Kidney tubule cell (primary cell): ENCODE measurements around the gene PTBP3.
"Not testable (repeated sequence)": the region's sequence is repeated elsewhere in the genome, so short reads cannot be mapped to it uniquely, and the experiment has no call there.

Experiments
- DNase-seq: peaks from one replicate; pipeline ENCODE4 v3.0.0-alpha.2; 2018; ENCODE audit warnings: low spot score

The PTBP3 gene

GRCh38 chr9:112322701-112323377 lies 10.6 kb downstream of the PTBP3 start:
- peak; percentile 48 for DNase-seq

DNA sequence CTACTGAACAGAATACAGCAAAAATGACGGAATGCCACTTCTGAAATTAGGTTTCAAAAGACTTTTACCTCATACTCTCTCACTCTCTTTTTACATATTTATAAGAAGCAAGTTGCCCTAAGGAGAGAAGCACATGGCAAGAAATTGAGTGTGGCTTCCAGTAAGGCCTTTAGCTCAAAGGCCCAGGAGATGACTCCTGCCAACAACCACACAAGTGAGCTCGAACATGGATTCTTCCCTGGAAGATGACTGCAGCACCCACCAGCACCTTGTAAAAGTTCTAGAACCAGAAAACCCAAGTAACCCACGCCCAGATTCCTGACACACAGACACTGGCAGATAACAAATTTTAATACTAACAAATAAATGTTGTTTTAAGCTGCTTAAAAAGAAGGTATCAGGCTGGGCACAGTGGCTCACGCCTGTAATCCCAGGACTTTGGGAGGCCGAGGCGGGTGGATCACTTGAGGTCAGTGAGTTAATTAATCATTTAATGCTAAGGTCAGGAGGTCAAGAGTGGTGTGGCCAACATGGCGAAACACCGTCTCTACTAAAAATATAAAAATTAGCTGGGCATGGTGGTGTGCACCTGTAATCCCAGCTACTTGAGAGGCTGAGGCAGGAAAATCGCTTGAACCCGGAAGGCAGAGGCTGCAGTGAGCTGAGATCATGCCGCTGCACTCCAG lies 17.0 kb downstream of the PTBP3 start:
- no peak for DNase-seq

DNA sequence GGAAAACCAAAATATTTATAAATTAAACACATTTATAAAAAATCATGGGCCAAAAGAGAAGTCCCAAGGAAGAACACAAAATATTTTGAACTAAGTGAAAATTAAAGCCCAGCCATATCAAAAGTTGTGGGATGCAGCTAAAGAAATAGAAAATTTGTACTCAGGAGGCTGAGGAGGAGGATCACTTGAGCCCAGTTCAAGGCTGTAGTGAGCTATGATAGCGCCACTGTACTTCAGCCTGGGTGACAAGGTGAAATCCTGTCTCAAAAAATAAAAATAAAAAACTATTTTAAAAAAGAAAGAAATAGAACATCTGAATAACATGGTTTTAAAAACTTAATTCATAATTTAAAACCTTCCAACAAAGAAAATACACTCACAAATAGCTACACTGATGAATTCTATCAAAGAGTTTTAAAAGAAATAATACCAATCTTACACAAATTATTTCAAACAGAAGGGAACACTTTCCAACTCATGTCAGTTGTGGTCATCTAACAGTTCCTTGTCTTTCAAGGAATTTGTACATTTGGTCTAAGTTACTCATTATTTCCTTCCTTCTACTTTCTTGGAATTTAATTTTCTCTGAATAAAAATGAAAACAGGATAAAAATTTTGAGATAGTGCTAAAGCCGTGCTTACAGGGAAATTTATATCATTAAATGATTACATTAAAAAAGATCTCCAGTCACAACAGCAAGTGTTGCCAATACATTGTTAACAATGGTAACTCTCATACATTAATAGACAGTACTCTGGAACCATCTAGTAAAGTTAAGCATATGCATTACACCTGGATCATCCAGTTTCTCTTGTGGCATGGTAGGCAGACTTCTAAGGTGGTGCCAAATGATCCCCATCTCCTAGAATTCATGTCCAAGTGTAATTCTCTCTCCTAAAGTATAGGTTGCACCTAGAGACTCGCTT lies 17.8 kb downstream of the PTBP3 start:
- no peak for DNase-seq

DNA sequence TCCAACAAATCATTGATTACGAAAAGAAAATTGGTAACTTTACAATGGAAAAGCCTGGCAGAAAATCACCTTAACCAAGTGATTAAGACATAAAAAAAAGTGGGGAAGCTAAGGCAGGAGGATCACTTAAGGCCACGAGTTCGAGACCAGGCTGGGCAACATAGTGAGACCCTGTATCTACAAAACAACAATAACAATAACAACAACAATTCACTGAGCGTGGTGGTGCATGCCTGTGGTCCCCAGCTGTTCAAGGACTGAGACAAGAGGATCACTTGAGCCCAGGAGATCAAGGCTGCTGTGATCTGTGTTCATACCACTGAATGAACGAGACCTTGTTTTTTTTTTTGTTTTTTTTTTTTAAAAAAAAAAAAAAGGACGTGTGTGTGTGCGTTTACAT lies 21.3 kb downstream of the PTBP3 start:
- DNase-seq = no peak

DNA sequence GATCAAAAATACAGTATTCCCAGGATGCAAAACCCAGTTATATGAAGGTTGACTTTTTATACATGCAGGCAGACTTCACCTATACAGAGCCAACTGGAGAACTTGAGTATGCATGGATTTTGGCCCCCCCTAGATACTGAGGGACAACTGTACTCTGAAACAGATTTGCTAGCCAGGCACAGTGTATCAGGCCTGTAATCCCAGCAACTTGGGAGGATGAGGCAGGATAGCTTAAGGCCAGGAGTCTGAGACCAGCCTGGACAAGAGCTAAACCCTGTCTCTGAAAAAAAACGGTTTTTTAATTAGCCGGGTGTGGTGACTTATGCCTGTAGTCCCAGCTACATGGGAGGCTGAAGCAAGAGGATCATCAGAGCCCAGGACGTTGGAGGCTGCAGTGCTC lies 21.9 kb downstream of the PTBP3 start:
- no peak for DNase-seq

GRCh38 chr9:112310826-112311225 lies 22.6 kb downstream of the PTBP3 start:
- DNase-seq = no peak

GRCh38 chr9:112308588-112308987 lies 24.8 kb downstream of the PTBP3 start:
- DNase-seq = no peak

DNA sequence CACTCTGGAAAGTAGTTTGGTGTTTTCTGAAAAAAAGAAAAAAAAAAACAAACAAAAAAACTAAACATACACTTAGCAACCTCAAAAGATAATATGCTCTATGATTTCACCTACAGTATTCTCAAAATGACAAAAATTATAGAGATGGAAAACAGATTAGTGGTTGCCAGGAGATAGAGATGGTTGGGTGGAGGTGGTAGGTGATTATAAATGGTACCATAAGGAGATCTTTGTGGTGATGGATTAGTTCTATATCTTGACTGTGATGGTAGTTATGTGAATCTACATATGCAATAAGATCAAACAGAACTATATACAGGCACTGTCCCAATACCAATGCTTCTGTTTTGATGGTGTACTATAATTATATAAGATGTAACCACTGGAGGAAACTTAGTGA lies 32.0 kb downstream of the PTBP3 start:
- no peak for DNase-seq

- peak; percentile 56 for DNase-seq
Observed at GRCh38 chr9:112299514-112299913, 33.9 kb downstream of the PTBP3 start.

DNA sequence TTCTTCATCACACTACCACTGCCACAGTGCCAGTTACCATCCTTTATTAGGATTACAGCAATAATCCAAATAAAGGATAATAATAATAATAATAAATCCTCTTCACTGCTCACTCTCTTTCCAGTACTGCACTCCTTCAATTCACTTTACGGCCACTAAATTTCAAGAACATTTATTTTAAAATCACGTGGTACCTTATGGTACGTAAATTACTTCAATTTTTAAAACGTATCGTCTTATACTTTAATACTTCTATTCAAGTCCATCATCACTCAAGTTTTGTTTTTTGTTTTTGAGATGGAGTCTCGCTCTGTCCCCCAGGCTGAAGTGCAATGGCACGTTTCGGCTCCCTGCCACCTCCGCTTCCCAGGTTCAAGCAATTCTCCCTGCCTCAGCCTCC lies 36.5 kb downstream of the PTBP3 start:
- DNase-seq = no peak

- no peak for DNase-seq
Observed at GRCh38 chr9:112295174-112295573, 38.2 kb downstream of the PTBP3 start.

- DNase-seq = no peak
Observed at GRCh38 chr9:112288029-112288428, 45.4 kb downstream of the PTBP3 start.

GRCh38 chr9:112286926-112287325 lies 46.5 kb downstream of the PTBP3 start:
- DNase-seq = no peak

DNA sequence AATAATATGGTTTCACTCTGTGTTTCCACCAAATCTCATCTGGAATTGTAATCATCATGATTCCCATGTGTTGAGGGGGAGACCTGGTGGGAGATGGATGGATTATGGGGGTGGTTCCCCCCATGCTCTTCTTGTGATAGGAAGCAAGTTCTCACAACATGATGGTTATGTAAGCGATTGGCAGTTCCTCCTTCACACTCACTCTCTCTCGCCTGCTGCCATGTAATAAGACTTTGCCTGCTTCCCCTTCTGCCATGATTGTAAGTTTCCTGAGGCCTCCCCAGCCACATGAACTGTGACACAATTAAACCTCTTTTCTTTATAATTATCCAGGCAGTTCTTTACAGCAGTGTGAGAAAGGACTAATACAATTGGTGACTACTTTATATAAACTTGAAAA lies 48.4 kb downstream of the PTBP3 start:
- no peak for DNase-seq

DNA sequence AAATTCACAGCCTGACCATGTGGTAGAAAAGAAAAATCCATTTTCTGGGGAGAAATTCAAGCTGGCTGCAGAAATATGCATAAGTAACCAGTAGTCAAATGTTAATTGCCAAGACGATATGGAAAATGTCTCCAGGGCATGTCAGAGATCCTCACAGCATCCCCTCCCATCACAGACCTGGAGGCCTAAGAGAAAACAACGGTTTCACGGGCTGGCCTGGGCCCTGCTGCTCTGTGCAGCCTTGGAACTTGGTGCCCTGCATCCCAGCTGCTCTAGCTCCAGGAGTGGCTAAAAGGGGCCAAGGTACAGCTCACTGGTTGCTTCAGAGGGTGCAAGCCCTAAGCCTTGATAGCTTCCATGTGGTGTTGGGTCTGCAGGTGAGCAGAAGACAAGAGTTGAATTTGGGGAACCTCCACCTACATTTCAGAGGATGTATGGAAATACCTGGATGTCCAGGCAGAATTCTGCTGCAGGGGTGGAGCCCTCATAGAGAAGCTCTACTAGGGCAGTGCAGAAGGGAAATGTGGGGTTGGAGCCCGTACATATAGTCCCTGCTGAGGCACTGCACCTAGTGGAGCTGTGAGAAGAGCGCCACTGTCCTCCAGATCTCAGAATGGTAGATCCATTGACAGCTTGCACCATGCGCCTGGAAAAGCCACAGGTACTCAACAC lies 49.7 kb downstream of the PTBP3 start:
- DNase-seq = no peak

- DNase-seq = not testable (repeated sequence)
Observed at GRCh38 chr9:112282841-112283240, 50.6 kb downstream of the PTBP3 start.

DNA sequence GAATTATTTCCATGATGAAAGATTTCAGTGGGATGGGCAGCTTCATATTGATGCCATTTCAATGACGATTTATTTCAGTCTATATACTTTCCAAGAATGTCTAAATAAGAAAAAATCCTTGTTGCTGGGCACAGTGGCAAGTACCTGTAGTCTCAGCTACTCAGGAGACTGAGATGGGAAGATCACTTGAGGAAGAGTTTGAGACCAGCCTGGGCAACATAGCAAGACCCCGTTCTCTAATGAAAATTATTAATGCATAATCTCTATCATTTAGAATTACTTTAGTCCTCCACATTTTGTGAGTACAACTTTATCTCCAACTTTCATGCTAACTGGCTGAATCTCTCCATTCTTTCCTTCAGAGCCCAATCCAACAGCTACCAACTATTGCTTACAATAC lies 52.5 kb downstream of the PTBP3 start:
- no peak for DNase-seq

GRCh38 chr9:112279501-112279900 lies 53.9 kb downstream of the PTBP3 start:
- no peak for DNase-seq

- no peak for DNase-seq
Observed at GRCh38 chr9:112278152-112278551, 55.3 kb downstream of the PTBP3 start.

GRCh38 chr9:112274600-112274999 lies 58.8 kb downstream of the PTBP3 start:
- no peak for DNase-seq

DNA sequence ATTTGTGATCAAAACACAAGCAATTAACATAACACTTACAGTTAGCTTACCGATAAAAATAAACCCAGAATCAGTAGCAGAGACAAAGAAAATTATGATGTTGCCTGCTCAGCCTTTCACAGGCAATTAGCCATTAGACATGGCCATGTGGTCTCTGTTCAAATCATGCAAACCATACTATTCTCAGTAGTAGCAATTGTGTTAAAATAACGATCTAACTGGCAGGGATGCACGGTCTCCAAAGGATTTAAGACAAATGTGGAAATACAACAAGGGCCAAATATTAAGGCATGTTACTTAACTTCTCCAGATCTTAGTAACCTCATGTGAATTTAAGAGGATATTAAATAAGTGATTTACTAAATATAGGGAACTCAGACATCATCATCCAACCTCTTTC lies 59.5 kb downstream of the PTBP3 start:
- DNase-seq = no peak

DNA sequence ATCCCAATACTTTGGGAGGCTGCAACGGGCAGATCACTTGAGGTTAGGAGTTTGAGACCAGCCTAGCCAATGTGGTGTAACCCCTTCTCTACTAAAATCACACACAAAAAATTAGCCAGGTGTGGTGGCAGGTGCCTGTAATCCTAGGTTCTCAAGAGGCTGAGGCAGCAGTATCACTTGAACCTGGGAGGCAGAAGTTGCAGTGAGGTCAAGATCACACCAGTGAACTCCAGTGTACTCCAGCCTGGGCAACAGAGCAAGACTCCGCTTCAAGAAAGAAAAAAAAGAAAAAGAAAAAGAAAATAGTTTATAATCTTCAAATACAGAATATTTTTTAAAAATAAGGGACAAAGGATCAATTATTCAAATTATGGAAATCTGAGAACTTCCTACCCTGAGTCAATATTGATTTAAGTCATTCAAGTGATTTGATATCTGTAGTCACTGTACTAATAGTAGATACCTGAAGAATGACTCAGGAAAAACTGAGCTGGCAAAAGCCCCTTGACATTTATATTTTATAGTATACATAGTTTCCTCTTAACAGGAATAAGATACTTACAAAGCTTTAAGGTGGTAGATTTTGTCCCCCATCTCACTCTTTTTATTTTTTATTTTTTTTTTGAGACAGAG lies 61.8 kb downstream of the PTBP3 start:
- DNase-seq = peak; percentile 70
